GM12801 (cell line): Measurements from ENCODE around the gene HOXB9.

Experiments
- TF ChIP-seq, protein P1 (sequence below): IDR thresholded peaks from one replicate; pipeline ENCODE4 v1.5.1; 2011; ENCODE audit warnings: control low read depth; ENCODE audit not compliant: insufficient read length; ENCODE audit errors: extremely low read depth

HOXB9 gene

GRCh38 chr17:48591255-48592056 lies 34.7 kb downstream of the HOXB9 start:
- TF ChIP-seq, protein P1, sequence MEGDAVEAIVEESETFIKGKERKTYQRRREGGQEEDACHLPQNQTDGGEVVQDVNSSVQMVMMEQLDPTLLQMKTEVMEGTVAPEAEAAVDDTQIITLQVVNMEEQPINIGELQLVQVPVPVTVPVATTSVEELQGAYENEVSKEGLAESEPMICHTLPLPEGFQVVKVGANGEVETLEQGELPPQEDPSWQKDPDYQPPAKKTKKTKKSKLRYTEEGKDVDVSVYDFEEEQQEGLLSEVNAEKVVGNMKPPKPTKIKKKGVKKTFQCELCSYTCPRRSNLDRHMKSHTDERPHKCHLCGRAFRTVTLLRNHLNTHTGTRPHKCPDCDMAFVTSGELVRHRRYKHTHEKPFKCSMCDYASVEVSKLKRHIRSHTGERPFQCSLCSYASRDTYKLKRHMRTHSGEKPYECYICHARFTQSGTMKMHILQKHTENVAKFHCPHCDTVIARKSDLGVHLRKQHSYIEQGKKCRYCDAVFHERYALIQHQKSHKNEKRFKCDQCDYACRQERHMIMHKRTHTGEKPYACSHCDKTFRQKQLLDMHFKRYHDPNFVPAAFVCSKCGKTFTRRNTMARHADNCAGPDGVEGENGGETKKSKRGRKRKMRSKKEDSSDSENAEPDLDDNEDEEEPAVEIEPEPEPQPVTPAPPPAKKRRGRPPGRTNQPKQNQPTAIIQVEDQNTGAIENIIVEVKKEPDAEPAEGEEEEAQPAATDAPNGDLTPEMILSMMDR, result no peak

GRCh38 chr17:48590607-48591161 lies 35.5 kb downstream of the HOXB9 start:
- TF ChIP-seq, protein P1, result no peak

GRCh38 chr17:48589831-48590606 lies 36.1 kb downstream of the HOXB9 start, which contains the start of gene HOXB3:
HOXB3 (minus strand) TSS chr17:48590241; CDS start chr17:48552474, 37,767 bp downstream.
- TF ChIP-seq, protein P1, result no peak

GRCh38 chr17:48589060-48589830 lies 36.9 kb downstream of the HOXB9 start:
- TF ChIP-seq, protein P1, result no peak

DNA sequence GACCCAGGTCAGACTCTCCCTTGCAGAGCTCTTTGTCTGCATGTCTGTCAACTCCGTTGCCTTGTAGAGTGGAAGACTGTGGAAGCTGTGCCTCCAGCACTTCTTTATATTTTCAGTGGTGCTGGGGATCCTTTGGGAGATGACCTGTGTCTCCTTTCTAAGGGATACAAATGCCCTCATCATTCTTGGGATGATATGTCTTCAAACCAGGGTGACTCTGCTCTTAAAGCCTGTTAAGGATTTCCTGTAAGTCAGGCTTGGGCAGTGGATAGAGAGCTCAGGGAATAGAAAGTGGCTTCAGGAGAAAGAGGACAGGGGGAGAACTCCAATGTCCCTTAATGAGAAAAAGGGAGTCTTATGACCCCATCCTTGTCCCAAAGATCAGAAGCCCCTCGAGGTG lies 37.6 kb downstream of the HOXB9 start:
- TF ChIP-seq, protein P1, result no peak

DNA sequence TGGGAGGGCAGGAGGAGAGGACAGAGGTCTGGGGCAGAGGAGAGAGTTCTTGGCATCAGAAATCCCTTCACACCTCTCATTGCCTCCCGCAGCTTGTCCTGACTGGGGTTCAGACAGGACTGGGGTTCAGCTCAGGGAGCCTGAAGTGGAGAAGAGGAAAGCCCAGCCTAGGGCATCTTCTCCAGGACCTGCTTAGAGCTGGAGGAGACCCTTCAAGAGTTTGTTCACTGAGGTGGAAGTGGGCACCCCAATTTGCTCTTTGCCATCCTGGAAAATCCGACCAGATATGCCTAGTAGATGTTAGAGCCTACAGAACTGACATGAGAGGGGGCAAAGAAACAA lies 38.1 kb downstream of the HOXB9 start:
- TF ChIP-seq, protein P1, result no peak
